ENCODE results near the gene NOM1.

The NOM1 gene

DNA sequence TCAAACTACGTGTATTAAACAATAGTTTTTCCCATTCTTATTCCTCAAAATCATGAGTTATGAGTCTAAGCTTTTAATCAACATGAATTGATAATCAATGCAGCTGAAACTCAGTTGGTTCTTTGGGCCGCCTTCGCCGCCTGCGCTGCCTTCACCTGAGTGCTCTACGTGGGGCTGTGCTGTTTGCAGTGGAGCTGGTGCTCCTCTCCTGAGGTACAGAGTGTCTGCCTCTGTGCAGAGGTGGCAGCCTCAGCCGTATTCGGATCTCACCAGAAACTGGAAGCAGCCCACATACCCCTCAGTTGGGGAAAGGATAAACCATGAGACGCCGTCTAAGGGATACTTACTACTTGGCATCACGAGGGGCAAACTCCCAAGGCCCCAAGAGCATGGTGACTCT lies 15.5 kb downstream of the NOM1 start:
- TF ChIP-seq, protein P1, sequence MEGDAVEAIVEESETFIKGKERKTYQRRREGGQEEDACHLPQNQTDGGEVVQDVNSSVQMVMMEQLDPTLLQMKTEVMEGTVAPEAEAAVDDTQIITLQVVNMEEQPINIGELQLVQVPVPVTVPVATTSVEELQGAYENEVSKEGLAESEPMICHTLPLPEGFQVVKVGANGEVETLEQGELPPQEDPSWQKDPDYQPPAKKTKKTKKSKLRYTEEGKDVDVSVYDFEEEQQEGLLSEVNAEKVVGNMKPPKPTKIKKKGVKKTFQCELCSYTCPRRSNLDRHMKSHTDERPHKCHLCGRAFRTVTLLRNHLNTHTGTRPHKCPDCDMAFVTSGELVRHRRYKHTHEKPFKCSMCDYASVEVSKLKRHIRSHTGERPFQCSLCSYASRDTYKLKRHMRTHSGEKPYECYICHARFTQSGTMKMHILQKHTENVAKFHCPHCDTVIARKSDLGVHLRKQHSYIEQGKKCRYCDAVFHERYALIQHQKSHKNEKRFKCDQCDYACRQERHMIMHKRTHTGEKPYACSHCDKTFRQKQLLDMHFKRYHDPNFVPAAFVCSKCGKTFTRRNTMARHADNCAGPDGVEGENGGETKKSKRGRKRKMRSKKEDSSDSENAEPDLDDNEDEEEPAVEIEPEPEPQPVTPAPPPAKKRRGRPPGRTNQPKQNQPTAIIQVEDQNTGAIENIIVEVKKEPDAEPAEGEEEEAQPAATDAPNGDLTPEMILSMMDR (conservative IDR thresholded peaks at IDR 0.05; ENCODE audit: low read depth): no peak
- no peak for DNase-seq (ENCODE audit: low spot score)
- POLR2A ChIA-PET (ENCODE audit: low non-redundant PET): no interaction called here
- H3K27ac ChIP-seq: no peak overlapping the region
- CTCF ChIA-PET: no interaction called here

DNA sequence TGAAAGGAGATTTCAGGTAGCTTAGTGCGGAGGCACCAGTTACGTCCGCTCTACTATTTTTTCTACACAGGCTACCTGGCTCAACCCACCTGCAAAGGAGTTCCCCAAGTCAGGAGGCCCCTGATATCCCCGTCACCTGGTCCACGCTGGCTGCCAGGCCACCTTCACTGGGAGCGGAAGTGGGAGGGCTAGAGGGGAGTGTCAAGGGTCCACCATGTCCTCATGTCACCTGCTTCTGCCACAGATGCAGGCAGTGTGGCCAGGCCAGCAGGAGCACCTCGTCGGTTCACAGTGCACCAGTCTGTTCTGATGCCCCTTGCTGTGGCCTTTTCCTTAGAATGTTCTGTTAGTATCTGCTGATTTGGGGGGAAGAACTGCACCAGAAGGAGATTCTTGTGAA lies 16.9 kb downstream of the NOM1 start:
- POLR2A ChIA-PET (ENCODE audit: low non-redundant PET): no interaction called here
- TF ChIP-seq, protein P1 (conservative IDR thresholded peaks at IDR 0.05; ENCODE audit: low read depth): no peak
- peak overlapping the region; percentile 23; the same call in 1 of the 2 replicates for H3K27ac ChIP-seq
- CTCF ChIA-PET: no interaction called here
- DNase-seq (ENCODE audit: low spot score): no peak

DNA sequence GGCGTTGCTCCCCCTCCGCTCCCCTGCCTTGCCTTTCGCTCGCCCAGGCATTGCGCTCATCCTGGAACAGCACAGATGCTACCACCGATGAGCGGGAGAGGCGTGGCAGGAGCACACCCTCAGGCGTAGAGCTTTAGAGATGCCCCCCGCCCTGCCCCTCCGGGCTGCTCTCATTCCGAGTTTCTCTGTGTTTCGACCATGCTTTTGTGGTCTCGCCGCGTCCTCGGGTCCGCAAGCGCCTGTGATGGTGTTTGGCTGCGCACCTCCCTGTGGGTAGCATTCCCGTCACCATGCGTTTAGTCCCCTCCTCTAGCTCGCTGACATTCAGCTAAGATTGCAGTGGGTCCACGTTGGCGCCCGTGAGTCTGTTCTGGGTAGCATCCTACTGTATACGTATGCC lies 18.7 kb downstream of the NOM1 start:
- peak overlapping the region; percentile 62 for H3K27ac ChIP-seq
- CTCF ChIA-PET: no interaction called here
- DNase-seq (ENCODE audit: low spot score): no peak
- TF ChIP-seq, protein P1 (conservative IDR thresholded peaks at IDR 0.05; ENCODE audit: low read depth): no peak
- POLR2A ChIA-PET (ENCODE audit: low non-redundant PET): no interaction called here

DNA sequence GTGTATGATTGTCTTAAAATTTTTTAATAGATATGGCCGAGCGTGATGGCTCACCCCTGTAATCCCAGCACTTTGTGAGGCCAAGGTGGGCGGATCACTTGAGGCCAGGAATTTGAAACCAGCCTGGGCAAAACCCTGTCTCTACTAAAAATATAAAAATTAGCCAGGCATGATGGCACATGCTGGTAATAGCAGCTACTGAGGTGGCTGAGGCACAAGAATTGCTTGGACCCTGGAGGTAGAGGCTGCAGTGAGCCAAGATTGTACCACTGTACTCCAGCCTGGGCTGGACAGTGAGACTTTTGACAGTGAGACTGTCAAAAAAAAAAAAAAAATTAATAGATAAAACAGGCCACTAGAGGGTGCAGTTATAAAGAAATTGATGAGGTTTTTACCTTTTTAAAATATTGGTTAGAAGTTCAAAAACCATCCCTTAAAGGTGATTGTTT lies 20.5 kb downstream of the NOM1 start:
- TF ChIP-seq, protein P1 (conservative IDR thresholded peaks at IDR 0.05; ENCODE audit: low read depth): peak; percentile 55
- POLR2A ChIA-PET (ENCODE audit: low non-redundant PET): no interaction called here
- DNase-seq (ENCODE audit: low spot score): no peak
- CTCF ChIA-PET: interaction anchor here (0.6 to 0.7 kb wide), 6 partner anchors 11 to 1179 kb away, joined by 3 to 5 read pairs (median 3); no protein-coding TSS in a partner anchor
- H3K27ac ChIP-seq: peak overlapping the region; percentile 83

DNA sequence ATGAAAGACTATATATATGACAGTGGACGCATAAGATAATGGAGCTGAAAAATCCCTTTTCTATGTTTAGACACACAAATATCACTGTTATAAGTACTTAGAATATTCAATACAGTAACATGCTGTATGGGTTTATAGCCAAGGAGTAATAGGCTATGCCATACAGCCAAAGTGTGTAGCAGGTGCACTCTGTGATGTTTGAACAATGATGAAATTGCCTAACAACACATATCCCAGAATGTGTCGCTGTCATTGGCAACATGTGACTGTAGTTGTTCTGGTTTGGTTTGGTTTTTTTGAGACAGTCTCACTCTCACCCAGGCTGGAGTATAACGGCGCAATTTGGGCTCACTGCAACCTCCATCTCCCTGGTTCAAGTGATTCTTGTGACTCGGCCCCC lies 26.1 kb downstream of the NOM1 start:
- CTCF ChIA-PET: no interaction called here
- POLR2A ChIA-PET (ENCODE audit: low non-redundant PET): no interaction called here
- no peak overlapping the region for H3K27ac ChIP-seq
- TF ChIP-seq, protein P1 (conservative IDR thresholded peaks at IDR 0.05; ENCODE audit: low read depth): no peak
- no peak for DNase-seq (ENCODE audit: low spot score)

DNA sequence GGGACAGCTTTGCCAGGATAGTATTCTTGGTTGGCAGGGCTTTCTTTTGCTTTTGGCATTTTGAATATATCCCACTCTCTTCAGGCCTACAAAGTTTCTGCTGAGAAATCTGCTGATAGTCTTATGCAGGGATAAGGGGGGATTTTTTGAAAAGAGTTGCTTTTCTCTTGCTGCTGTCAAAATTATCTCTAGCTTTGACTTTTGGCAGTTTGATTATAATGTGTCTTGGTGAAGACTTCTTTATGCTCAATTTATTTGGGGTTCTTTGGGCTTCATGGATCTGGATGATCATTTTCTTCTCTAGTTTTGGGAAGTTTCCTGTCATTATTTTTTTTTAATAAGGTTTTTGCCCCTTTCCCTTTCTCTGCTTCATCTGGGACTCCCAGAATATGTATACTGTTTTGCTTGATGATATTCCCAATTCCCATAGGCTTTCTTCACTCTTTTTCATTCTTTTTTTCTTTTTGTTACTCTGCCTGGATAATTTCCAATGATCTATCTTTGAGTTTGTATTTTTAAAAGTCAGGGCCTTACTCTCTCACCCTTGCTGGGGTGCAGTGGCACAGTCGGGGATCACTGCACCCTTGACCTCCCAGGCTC lies 29.6 kb downstream of the NOM1 start:
- DNase-seq (ENCODE audit: low spot score): no peak
- POLR2A ChIA-PET (ENCODE audit: low non-redundant PET): no interaction called here
- TF ChIP-seq, protein P1 (conservative IDR thresholded peaks at IDR 0.05; ENCODE audit: low read depth): no peak
- no peak overlapping the region for H3K27ac ChIP-seq
- CTCF ChIA-PET: no interaction called here
